CD4-positive, alpha-beta T cell (primary cell): ENCODE measurements around the gene PRPF18. TPM values are rescaled to one million over a fixed set of nuclear protein-coding genes. Genes with fewer than 3 reads are reported as not detected.
A peak's percentile ranks its signal among the peaks of the same experiment; 100 is the strongest.

Source experiments
- ATAC-seq: fragments of 200-7000 bp; cut with Tn5 transposase; one replicate; pipeline ENCODE4 v1.10.0; 2022; ENCODE audit warnings: mild to moderate bottlenecking; ENCODE audit not compliant: poor library complexity
- CTCF ChIA-PET: fragments of 350-600 bp; sonication (Branson Sonifier 250); formaldehyde crosslinking; loops from one replicate; lab custom pipeline; 2021; ENCODE audit warnings: antibody characterized with exemption, inconsistent platforms; lab: Charles Lee
- POLR2A ChIA-PET: fragments of 350-600 bp; sonication (Branson Sonifier 250); formaldehyde crosslinking; loops from one replicate; lab custom pipeline; 2021; ENCODE audit warnings: antibody characterized with exemption, inconsistent platforms; lab: Charles Lee
- DNase-seq, 14 experiments: peaks; one replicate each; pipeline ENCODE4 v3.0.0-alpha.2; 2013 to 2020; ENCODE audit warnings: mixed read lengths in 2 of 14
- H3K27ac ChIP-seq, 2 donors: one replicate each; pipeline versions ENCODE4 v1.5.1 to v1.7.0; 2013; ENCODE audit warnings: low read length in 2 of 2, low read depth in 1 of 2, mild to moderate bottlenecking in 1 of 2
- H3K27me3 ChIP-seq, 2 experiments: 1 replicate in 1 of 2; 2 replicates in 1 of 2; pipeline versions ENCODE4 v1.6.1 to v1.7.0; 2013; ENCODE audit warnings: low read length in 2 of 2, control low read depth in 1 of 2, mild to moderate bottlenecking in 1 of 2, moderate library complexity in 1 of 2; ENCODE audit not compliant: insufficient read depth in 2 of 2, control insufficient read depth in 1 of 2
- H3K36me3 ChIP-seq: one replicate; pipeline ENCODE4 v1.6.1; 2013; ENCODE audit warnings: low read length, control low read depth; ENCODE audit not compliant: insufficient read depth
- H3K4me1 ChIP-seq: one replicate; pipeline ENCODE4 v1.6.1; 2013; ENCODE audit warnings: low read length, control low read depth; ENCODE audit not compliant: insufficient read depth
- H3K4me3 ChIP-seq: one replicate; pipeline ENCODE4 v1.5.1; 2013; ENCODE audit warnings: mild to moderate bottlenecking, low read length, moderate library complexity
- H3K9me3 ChIP-seq, 2 experiments: 1 replicate in 1 of 2; 2 replicates in 1 of 2; pipeline versions ENCODE4 v1.6.1 to v1.7.0; 2013; ENCODE audit warnings: low read length in 2 of 2, mild to moderate bottlenecking in 2 of 2, control low read depth in 1 of 2, moderate library complexity in 1 of 2; ENCODE audit not compliant: control insufficient read depth in 1 of 2, insufficient read depth in 1 of 2
- H3K27ac Mint-ChIP-seq: one replicate; pipeline ENCODE4 v1.8.0; 2020; ENCODE audit warnings: mixed read lengths
- H3K27me3 Mint-ChIP-seq: one replicate; pipeline ENCODE4 v1.8.0; 2021; ENCODE audit warnings: mixed read lengths
- H3K36me3 Mint-ChIP-seq: one replicate; pipeline ENCODE4 v1.8.0; 2021; ENCODE audit warnings: low read depth, mixed read lengths
- H3K4me1 Mint-ChIP-seq: one replicate; pipeline ENCODE4 v1.8.0; 2021; ENCODE audit warnings: low read depth, mixed read lengths
- H3K4me3 Mint-ChIP-seq: one replicate; pipeline ENCODE4 v1.8.0; 2020; ENCODE audit warnings: mild to moderate bottlenecking, mixed read lengths
- H3K9me3 Mint-ChIP-seq: one replicate; pipeline ENCODE4 v1.8.0; 2020; ENCODE audit warnings: mixed read lengths
- CTCF ChIP-seq: fragments of 200-600 bp; IDR thresholded peaks from one replicate; pipeline ENCODE4 v1.8.0; 2022; ENCODE audit warnings: antibody characterized with exemption, mild to moderate bottlenecking
- intact Hi-C, 2 experiments: fragments of 100-400 bp; cut with DNase I in 1 of 2; cut with micrococcal nuclease in 1 of 2; formaldehyde crosslinking; loops; one replicate each; pipeline versions ENCODE4 v1.15.1 to v1.9.0; 2023 to 2025; cut with DNase I, micrococcal nuclease
- total RNA-seq, 174 experiments: library from RNA in 2 of 174; stranded (reverse) in 2 of 174; gene quantifications; one replicate each; pipeline ENCODE4 v1.2.3 and lab custom pipeline; 2021 to 2026

Gene PRPF18
- total RNA-seq, 2 experiments from 2014 or later: 20.7 to 22.7 TPM

- intact Hi-C loops: no loop called here
- Mint-ChIP-seq H3K27ac (no peak overlapping the region), H3K4me1 (peaks cover 4% of the 10 kb centered on the region), H3K36me3 (no peaks in the 10 kb centered on the region), H3K27me3 (no peaks in the 10 kb centered on the region), H3K9me3 (no peaks in the 10 kb centered on the region), H3K4me3 (no peak overlapping the region)
- no peak for TF ChIP-seq CTCF
- CTCF ChIA-PET: no interaction called here
- peaks cover 14% of the 10 kb centered on the region for H3K4me1 ChIP-seq
- ATAC-seq (no peak), DNase-seq (no peak)
- no peak overlapping the region for H3K27ac ChIP-seq
- no peaks in the 10 kb centered on the region for H3K9me3 ChIP-seq
- no peaks in the 10 kb centered on the region for H3K36me3 ChIP-seq
- POLR2A ChIA-PET: no interaction called here
- H3K4me3 ChIP-seq: no peak overlapping the region
- H3K27me3 ChIP-seq: no peaks in the 10 kb centered on the region
Observed at GRCh38 chr10:13654846-13655245, 68.1 kb downstream of the PRPF18 start.

- Histone ChIP-seq H3K27ac (no peak overlapping the region), H3K9me3 (no peaks in the 10 kb centered on the region), H3K4me1 (peaks cover 23% of the 10 kb centered on the region), H3K27me3 (no peaks in the 10 kb centered on the region), H3K36me3 (no peaks in the 10 kb centered on the region), H3K4me3 (no peak overlapping the region)
- ATAC-seq (no peak), DNase-seq (peak in 1 of 14 experiments; percentile 22)
- Mint-ChIP-seq H3K36me3 (no peaks in the 10 kb centered on the region), H3K4me3 (no peak overlapping the region), H3K4me1 (peaks cover 11% of the 10 kb centered on the region), H3K27me3 (no peaks in the 10 kb centered on the region), H3K27ac (no peak overlapping the region), H3K9me3 (no peaks in the 10 kb centered on the region)
- ChIA-PET POLR2A (no interaction called here), CTCF (no interaction called here)
- intact Hi-C loops: no loop called here
- TF ChIP-seq CTCF: no peak
Observed at GRCh38 chr10:13656337-13657100, 69.8 kb downstream of the PRPF18 start.

- H3K4me3 Mint-ChIP-seq: no peak overlapping the region
- ChIA-PET POLR2A (no interaction called here), CTCF (no interaction called here)
- Histone ChIP-seq H3K27me3 (no peaks in the 10 kb centered on the region), H3K4me1 (peaks cover 23% of the 10 kb centered on the region), H3K36me3 (no peaks in the 10 kb centered on the region), H3K4me3 (no peak overlapping the region), H3K9me3 (no peaks in the 10 kb centered on the region), H3K27ac (no peak overlapping the region)
- intact Hi-C loops: no loop called here
- ATAC-seq (no peak), DNase-seq (peak in 1 of 14 experiments; percentile 21)
- H3K27me3 Mint-ChIP-seq: no peaks in the 10 kb centered on the region
- no peak for TF ChIP-seq CTCF
- peaks cover 11% of the 10 kb centered on the region for H3K4me1 Mint-ChIP-seq
- no peaks in the 10 kb centered on the region for H3K9me3 Mint-ChIP-seq
- H3K27ac Mint-ChIP-seq: no peak overlapping the region
- H3K36me3 Mint-ChIP-seq: no peaks in the 10 kb centered on the region
Observed at GRCh38 chr10:13657101-13657680, 70.4 kb downstream of the PRPF18 start.
